H1 (cell line): ENCODE measurements around the gene PTCH1. TPM values are rescaled to one million over a fixed set of nuclear protein-coding genes. Genes with fewer than 3 reads are reported as not detected.

Experiments used
- CTCF ChIA-PET: fragments of 300-600 bp; sonication (Branson Sonifier 250); formaldehyde crosslinking; loops from one replicate; lab custom pipeline; 2021; ENCODE audit not compliant: partially characterized antibody; lab: Charles Lee
- POLR2A ChIA-PET: fragments of 300-600 bp; sonication (Branson Sonifier 250); formaldehyde crosslinking; loops from one replicate; lab custom pipeline; 2021; ENCODE audit warnings: inconsistent platforms; ENCODE audit not compliant: partially characterized antibody; lab: Charles Lee
- DNase-seq, 2 experiments: peaks; one replicate each; pipeline versions ENCODE4 v3.0.0 to v3.0.0-alpha.2; 2010 to 2022; ENCODE audit warnings: low spot score in 2 of 2, low read depth in 1 of 2, mixed read lengths in 1 of 2
- FAIRE-seq: peaks from 2 replicates; lab custom pipeline; 2011; peaks lifted over from hg19 to GRCh38; lab: Jason Lieb, UNC
- H2AFZ ChIP-seq: 2 replicates; pipeline ENCODE4 v1.8.1; 2012; ENCODE audit warnings: low read length, inconsistent platforms
- H2AK5ac ChIP-seq: 2 replicates; pipeline ENCODE4 v1.6.1; 2013; ENCODE audit warnings: low read depth, low read length
- H2BK120ac ChIP-seq: replicated peaks from 2 replicates; pipeline ENCODE3; 2013; ENCODE audit warnings: low read depth, low read length, inconsistent platforms
- H2BK12ac ChIP-seq: 2 replicates; pipeline ENCODE4 v1.6.1; 2013; ENCODE audit warnings: low read depth, low read length
- H2BK15ac ChIP-seq: 2 replicates; pipeline ENCODE4 v1.6.1; 2013; ENCODE audit warnings: low read length
- H2BK20ac ChIP-seq: 2 replicates; pipeline ENCODE4 v1.6.1; 2013; ENCODE audit warnings: low read length
- H2BK5ac ChIP-seq: 2 replicates; pipeline ENCODE4 v1.6.1; 2013; ENCODE audit warnings: low read depth, low read length
- H3K14ac ChIP-seq: 2 replicates; pipeline ENCODE4 v1.6.1; 2013; ENCODE audit warnings: inconsistent platforms; ENCODE audit not compliant: insufficient read length
- H3K18ac ChIP-seq: 2 replicates; pipeline ENCODE4 v1.6.1; 2013; ENCODE audit warnings: low read length; ENCODE audit errors: extremely low read depth
- H3K23ac ChIP-seq: 2 replicates; pipeline ENCODE4 v1.6.1; 2013; ENCODE audit warnings: inconsistent platforms; ENCODE audit not compliant: insufficient read length
- H3K23me2 ChIP-seq: 2 replicates; pipeline ENCODE4 v1.6.1; 2013; ENCODE audit warnings: low read depth, low read length
- H3K27ac ChIP-seq: 2 replicates; pipeline ENCODE4 v1.6.1; 2011; ENCODE audit warnings: low read depth, low read length, inconsistent platforms
- H3K27me3 ChIP-seq, 4 experiments: replicated peaks in 1 of 4; 1 replicate in 1 of 4; 2 replicates in 3 of 4; pipeline versions ENCODE4 v1.6.1 to v1.8.1; 2011 to 2013; ENCODE audit warnings: low read length in 3 of 4, mild to moderate bottlenecking in 3 of 4, inconsistent platforms in 2 of 4, mixed read lengths in 2 of 4, moderate library complexity in 1 of 4; ENCODE audit not compliant: control insufficient read depth in 3 of 4, insufficient read depth in 3 of 4; ENCODE audit errors: extremely low read depth in 1 of 4
- H3K36me3 ChIP-seq, 4 experiments: 2 replicates each; pipeline versions ENCODE4 v1.6.1 to v1.8.1; 2011 to 2013; ENCODE audit warnings: mild to moderate bottlenecking in 4 of 4, low read length in 3 of 4, moderate library complexity in 2 of 4, control low read depth in 1 of 4, inconsistent platforms in 1 of 4; ENCODE audit not compliant: insufficient read depth in 4 of 4, control insufficient read depth in 2 of 4
- H3K4ac ChIP-seq: replicated peaks from 2 replicates; pipeline ENCODE3; 2013; ENCODE audit warnings: low read length, low read depth, mixed read lengths, inconsistent platforms; ENCODE audit not compliant: insufficient read length
- H3K4me1 ChIP-seq, 4 experiments: replicated peaks in 1 of 4; 1 replicate in 1 of 4; 2 replicates in 3 of 4; pipeline versions ENCODE4 v1.6.1 to v1.8.1; 2011 to 2013; ENCODE audit warnings: low read length in 3 of 4, inconsistent platforms in 2 of 4, mixed read lengths in 1 of 4; ENCODE audit not compliant: insufficient read depth in 4 of 4, control insufficient read depth in 3 of 4
- H3K4me2 ChIP-seq, 2 experiments: 2 replicates each; pipeline versions ENCODE4 v1.6.1 to v1.8.1; 2011 to 2013; ENCODE audit warnings: low read depth in 2 of 2, low read length in 2 of 2, control low read depth in 1 of 2, inconsistent platforms in 1 of 2, mild to moderate bottlenecking in 1 of 2; ENCODE audit not compliant: insufficient read depth in 1 of 2
- H3K4me3 ChIP-seq, 4 experiments: fragments of 200-600, 300-600 bp in 1 of 4; sonication (generic), shearing (Covaris generic), sonication (Bioruptor Twin) in 1 of 4; 2 replicates each; pipeline versions ENCODE4 v1.5.1 to v1.8.1; 2011 to 2016; ENCODE audit warnings: low read length in 4 of 4, low read depth in 3 of 4, control low read depth in 2 of 4, inconsistent platforms in 2 of 4, mild to moderate bottlenecking in 2 of 4, mixed read lengths in 1 of 4, moderate library complexity in 1 of 4; ENCODE audit not compliant: insufficient read depth in 2 of 4; ENCODE audit errors: extremely low read depth in 1 of 4
- H3K56ac ChIP-seq: replicated peaks from 2 replicates; pipeline ENCODE3; 2013; ENCODE audit warnings: low read depth, mild to moderate bottlenecking, mixed read lengths, low read length, inconsistent platforms; ENCODE audit not compliant: insufficient read length
- H3K79me1 ChIP-seq: 2 replicates; pipeline ENCODE4 v1.6.1; 2013; ENCODE audit warnings: low read depth, low read length, control low read depth
- H3K79me2 ChIP-seq, 2 experiments: 2 replicates each; pipeline versions ENCODE4 v1.6.1 to v1.8.1; 2012 to 2013; ENCODE audit warnings: low read length in 2 of 2, mild to moderate bottlenecking in 2 of 2, inconsistent platforms in 1 of 2; ENCODE audit not compliant: insufficient read depth in 2 of 2, control insufficient read depth in 1 of 2
- H3K9ac ChIP-seq, 4 experiments: replicated peaks in 1 of 4; 1 replicate in 1 of 4; 2 replicates in 3 of 4; pipeline versions ENCODE4 v1.6.1 to v1.8.1; 2011 to 2013; ENCODE audit warnings: low read depth in 3 of 4, low read length in 3 of 4, control low read depth in 2 of 4, mild to moderate bottlenecking in 2 of 4, moderate library complexity in 2 of 4, inconsistent platforms in 1 of 4; ENCODE audit errors: extremely low read depth in 1 of 4
- H3K9me3 ChIP-seq, 2 experiments: 2 replicates each; pipeline versions ENCODE4 v1.6.1 to v1.8.1; 2012 to 2013; ENCODE audit warnings: mild to moderate bottlenecking in 2 of 2, moderate library complexity in 2 of 2, control low read depth in 1 of 2, inconsistent platforms in 1 of 2, low read depth in 1 of 2, low read length in 1 of 2, mixed read lengths in 1 of 2; ENCODE audit not compliant: insufficient read depth in 2 of 2
- H4K20me1 ChIP-seq, 2 experiments: replicated peaks in 1 of 2; 2 replicates each; pipeline versions ENCODE3 to v1.8.1; 2011 to 2013; ENCODE audit warnings: inconsistent platforms in 2 of 2, low read length in 2 of 2, mild to moderate bottlenecking in 1 of 2; ENCODE audit not compliant: insufficient read depth in 2 of 2, control insufficient read depth in 1 of 2
- H4K5ac ChIP-seq: 2 replicates; pipeline ENCODE4 v1.6.1; 2013; ENCODE audit warnings: low read length, low read depth, mixed read lengths, inconsistent platforms; ENCODE audit not compliant: insufficient read length
- H4K8ac ChIP-seq: 2 replicates; pipeline ENCODE4 v1.8.0; 2013; ENCODE audit warnings: mild to moderate bottlenecking, moderate library complexity, low read length, inconsistent platforms; ENCODE audit not compliant: insufficient read depth; ENCODE audit errors: extremely low read depth
- H4K91ac ChIP-seq: replicated peaks from 2 replicates; pipeline ENCODE3; 2013; ENCODE audit warnings: low read length, mixed read lengths, inconsistent platforms; ENCODE audit not compliant: insufficient read length
- JUND ChIP-seq: IDR thresholded peaks from 2 replicates; pipeline ENCODE4 v1.6.1; 2011; ENCODE audit warnings: mild to moderate bottlenecking, improper control_type of control experiment, low read length
- RBBP5 ChIP-seq: IDR thresholded peaks from 2 replicates; pipeline ENCODE4 v1.7.1; 2012; ENCODE audit warnings: low read depth, mild to moderate bottlenecking, inconsistent platforms, low read length, moderate library complexity, borderline replicate concordance
- WGBS, 2 experiments: shearing (Covaris generic) in 1 of 2; methylation state at CpG; one replicate each; pipeline versions ENCODE4 v1.1.6 to v1.1.7; 2013 to 2015; ENCODE audit warnings: low lambda C conversion rate in 2 of 2, mixed read lengths in 2 of 2, inconsistent platforms in 1 of 2, low coverage in 1 of 2, missing lambda C conversion rate in 1 of 2; ENCODE audit not compliant: insufficient replicate concordance in 2 of 2, insufficient coverage in 1 of 2, insufficient read length in 1 of 2; ENCODE audit errors: extremely low coverage in 1 of 2, missing lambda C conversion rate in 1 of 2; 5-methylcytosine and 5-hydroxymethylcytosine counted together
- polyA plus RNA-seq, 7 experiments: library from polyadenylated mRNA; depleted of rRNA in 3 of 7; stranded (reverse) in 5 of 7; unstranded in 2 of 7; fragments of >200 nt in 5 of 7; fragments of 200-250 nt in 2 of 7; gene quantifications; 1 replicate in 5 of 7; 2 replicates in 1 of 7; 4 replicates in 1 of 7; pipeline versions ENCODE4 v1.2.1 to v1.2.3, GENCODE V29; 2011 to 2013; ENCODE audit warnings: missing spikeins in 2 of 7, mixed read lengths in 2 of 7
- total RNA-seq: library from RNA; stranded (reverse); fragmentation: NEBNext Ultra II Directional; extraction: Animal tissue kit (Norgen Biotek cat#: 25700); gene quantifications from 2 replicates; pipeline ENCODE4 v1.2.1, GENCODE V29; 2021
- TF ChIP-seq, protein P1 (sequence below): IDR thresholded peaks from 2 replicates; pipeline ENCODE4 v1.6.1; 2012; ENCODE audit warnings: inconsistent platforms

PTCH1 gene
- total and polyA plus RNA-seq, 2 of the 8 experiments (the other 6 are each of a cell fraction or from before 2014, with no cell fraction given): 6.4 to 34.1 TPM

DNA sequence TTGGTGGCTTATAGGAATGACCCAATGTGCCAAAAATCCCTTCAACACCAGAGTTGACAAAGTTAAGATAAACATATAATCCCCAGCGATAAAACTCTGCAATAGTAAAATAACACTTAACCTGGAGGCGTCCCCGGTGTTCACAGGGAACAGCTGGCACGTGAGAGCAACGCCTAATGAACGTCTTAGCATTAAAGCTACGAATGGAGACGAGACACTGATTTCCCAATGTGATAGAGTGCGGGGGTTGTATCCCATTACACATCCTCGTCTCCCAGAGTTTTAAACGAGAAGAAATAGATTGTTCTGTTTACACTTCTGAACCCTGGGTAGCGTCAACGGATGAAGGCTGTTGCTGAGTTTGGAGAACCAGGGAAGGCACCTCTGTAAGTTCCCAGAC is 57.6 kb downstream of the PTCH1 start:
- Histone ChIP-seq H3K23me2 (no peaks in the 10 kb centered on the region), H3K23ac (no peak overlapping the region), H2AK5ac (no peak overlapping the region), H3K79me2 (no peaks in the 10 kb centered on the region), H3K27me3 (no peaks in the 10 kb centered on the region), H3K4ac (no peak overlapping the region), H2BK15ac (no peak overlapping the region), H3K36me3 (peaks cover 6 to 81% (median 31%) of the 10 kb centered on the region in 4 experiments; a peak in 6 of 8 replicates), H4K5ac (no peak overlapping the region), H2BK120ac (no peak overlapping the region), H4K8ac (no peak overlapping the region), H4K91ac (no peak overlapping the region), H3K27ac (no peak overlapping the region), H3K79me1 (no peaks in the 10 kb centered on the region; the same call in 1 of the 2 replicates), H4K20me1 (peaks cover 0 to 3% of the 10 kb centered on the region in 2 experiments), H3K56ac (no peak overlapping the region), H3K14ac (no peak overlapping the region), H2AFZ (no peak overlapping the region), H2BK20ac (no peak overlapping the region), H3K18ac (no peak overlapping the region), H3K9ac (no peak overlapping the region), H3K4me1 (peaks cover 4 to 16% (median 8%) of the 10 kb centered on the region in 4 experiments), H3K9me3 (no peaks in the 10 kb centered on the region), H2BK12ac (no peak overlapping the region), H3K4me2 (no peak overlapping the region), H3K4me3 (no peak overlapping the region), H2BK5ac (no peak overlapping the region)
- FAIRE-seq: no peak
- no peak for DNase-seq
- 89% methylated on average over 13 of the region's 13 CpGs; no CpG with 5 or more reads in 1 of the 2 experiments for WGBS, 2 experiments
- CTCF ChIA-PET: interaction anchor here (0.6 kb wide), 1 partner anchor 148 kb away, joined by 3 read pairs; no protein-coding TSS in a partner anchor
- POLR2A ChIA-PET: no interaction called here
- TF ChIP-seq RBBP5: no peak
- no peak for TF ChIP-seq JUND
- TF ChIP-seq, protein P1, sequence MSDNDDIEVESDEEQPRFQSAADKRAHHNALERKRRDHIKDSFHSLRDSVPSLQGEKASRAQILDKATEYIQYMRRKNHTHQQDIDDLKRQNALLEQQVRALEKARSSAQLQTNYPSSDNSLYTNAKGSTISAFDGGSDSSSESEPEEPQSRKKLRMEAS: no peak
- TF ChIP-seq, all 59 proteins: peak for 0
